OCI-LY1 (cell line): ENCODE data around the gene UCHL5.
"Not testable (repeated sequence)": the region's sequence is repeated elsewhere in the genome, so short reads cannot be mapped to it uniquely, and the experiment has no call there.

Experiments
- H2AFZ ChIP-seq: fragments of 200-600 bp; sonication (generic), shearing (Covaris generic); 2 replicates; pipeline ENCODE4 v1.6.0; 2014; ENCODE audit warnings: antibody characterized with exemption, mild to moderate bottlenecking, low read length
- H3F3A ChIP-seq: fragments of 200-600 bp; sonication (generic), shearing (Covaris generic); 2 replicates; pipeline ENCODE4 v1.6.0; 2014; ENCODE audit warnings: mild to moderate bottlenecking, antibody characterized with exemption, low read length, moderate library complexity; ENCODE audit not compliant: insufficient read depth
- H3K27ac ChIP-seq: fragments of 200-600 bp; sonication (generic); 2 replicates; pipeline ENCODE4 v1.5.1; 2014; ENCODE audit warnings: low read length, mixed run types, mild to moderate bottlenecking, low read depth; ENCODE audit not compliant: poor library complexity, severe bottlenecking
- H3K27me3 ChIP-seq: fragments of 200-600 bp; sonication (generic); 2 replicates; pipeline ENCODE4 v1.6.0; 2014; ENCODE audit warnings: antibody characterized with exemption, mild to moderate bottlenecking, low read length, moderate library complexity; ENCODE audit not compliant: insufficient read depth
- H3K36me3 ChIP-seq: fragments of 200-600 bp; sonication (generic); 2 replicates; pipeline ENCODE4 v1.6.1; 2014; ENCODE audit warnings: mild to moderate bottlenecking, antibody characterized with exemption, low read length, moderate library complexity, mixed read lengths; ENCODE audit not compliant: insufficient read depth
- H3K4me1 ChIP-seq: fragments of 200-600 bp; sonication (generic); 2 replicates; pipeline ENCODE4 v1.5.1; 2014; ENCODE audit warnings: mild to moderate bottlenecking, low read length, moderate library complexity; ENCODE audit not compliant: insufficient read depth, severe bottlenecking
- H3K4me2 ChIP-seq: fragments of 200-600 bp; sonication (generic), shearing (Covaris generic); 2 replicates; pipeline ENCODE4 v1.6.1; 2014; ENCODE audit warnings: low read length
- H3K4me3 ChIP-seq: fragments of 200-600 bp; sonication (generic); 2 replicates; pipeline ENCODE4 v1.5.1; 2014; ENCODE audit warnings: low read length, low read depth, mild to moderate bottlenecking, mixed read lengths; ENCODE audit not compliant: poor library complexity, severe bottlenecking
- H3K79me2 ChIP-seq: fragments of 200-600 bp; shearing (Covaris generic); 2 replicates; pipeline ENCODE4 v1.6.1; 2016; ENCODE audit warnings: mixed run types, low read length, mixed read lengths; ENCODE audit not compliant: insufficient read depth
- H3K9ac ChIP-seq: fragments of 200-600 bp; sonication (generic), shearing (Covaris generic); 2 replicates; pipeline ENCODE4 v1.6.1; 2014; ENCODE audit warnings: mild to moderate bottlenecking, low read length, mixed read lengths
- H3K9me2 ChIP-seq: fragments of 200-600 bp; sonication (generic), shearing (Covaris generic); 2 replicates; pipeline ENCODE4 v1.6.1; 2014; ENCODE audit warnings: low read depth, mild to moderate bottlenecking, low read length, mixed read lengths
- H3K9me3 ChIP-seq: fragments of 200-600 bp; shearing (Covaris generic); 2 replicates; pipeline ENCODE4 v1.6.1; 2014; ENCODE audit warnings: low read length, mixed read lengths
- H4K20me1 ChIP-seq: fragments of 200-600 bp; sonication (generic), shearing (Covaris generic); 2 replicates; pipeline ENCODE4 v1.6.0; 2016; ENCODE audit warnings: mild to moderate bottlenecking, low read length; ENCODE audit not compliant: insufficient read depth
- CTCF ChIP-seq: fragments of 200-600 bp; sonication (generic), shearing (Covaris generic); IDR thresholded peaks from 2 replicates; pipeline ENCODE4 v1.5.1; 2017; ENCODE audit warnings: mild to moderate bottlenecking, antibody characterized with exemption, low read length, moderate library complexity, mixed read lengths
- EZH2 ChIP-seq: fragments of 200-600 bp; sonication (generic), shearing (Covaris generic); IDR thresholded peaks from 2 replicates; pipeline ENCODE4 v1.8.0; 2017; ENCODE audit warnings: borderline replicate concordance, mixed run types, mild to moderate bottlenecking, antibody characterized with exemption, low read length, moderate library complexity, mixed read lengths

UCHL5 gene

DNA sequence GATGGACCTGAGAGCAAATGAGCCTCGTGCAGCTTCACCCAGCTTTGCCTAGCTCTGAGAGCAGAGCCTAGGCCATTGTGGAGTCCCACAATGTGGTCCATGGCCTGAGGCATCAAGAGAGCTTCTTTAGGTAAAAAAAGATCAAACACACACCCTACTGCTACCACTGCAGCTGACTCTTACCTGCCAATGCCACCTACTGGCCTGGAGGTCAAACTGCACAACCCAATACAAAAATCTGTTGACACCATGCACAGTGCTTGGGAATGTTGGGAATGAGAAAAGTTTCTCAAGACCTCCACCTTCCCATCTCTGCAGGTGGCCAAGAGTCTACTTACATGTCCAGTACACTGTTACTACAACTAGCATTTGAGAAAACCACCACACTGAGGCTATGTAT is 60.6 kb downstream of the UCHL5 start:
- Histone ChIP-seq H3K27ac (no peak overlapping the region), H3K4me1 (no peaks in the 10 kb centered on the region), H2AFZ (no peak overlapping the region), H3K36me3 (peaks cover 20% of the 10 kb centered on the region), H3K9me2 (no peaks in the 10 kb centered on the region), H3K79me2 (no peaks in the 10 kb centered on the region), H3K27me3 (no peaks in the 10 kb centered on the region), H3F3A (no peaks in the 10 kb centered on the region), H3K9ac (no peak overlapping the region), H3K9me3 (0 out of 2 replicates have a peak, but pooled peaks cover 3% of the 10 kb centered on the region), H3K4me2 (no peak overlapping the region), H4K20me1 (no peaks in the 10 kb centered on the region), H3K4me3 (no peak overlapping the region)
- no peak for TF ChIP-seq EZH2
- TF ChIP-seq CTCF, result peak; percentile 52

- Histone ChIP-seq H3K27me3 (no peaks in the 10 kb centered on the region), H3K4me2 (no peak overlapping the region), H3K9me2 (no peaks in the 10 kb centered on the region), H3K27ac (no peak overlapping the region), H3F3A (no peaks in the 10 kb centered on the region), H3K79me2 (no peaks in the 10 kb centered on the region), H3K4me3 (no peak overlapping the region), H4K20me1 (no peaks in the 10 kb centered on the region), H3K4me1 (no peaks in the 10 kb centered on the region), H3K36me3 (peaks cover 17% of the 10 kb centered on the region), H2AFZ (no peak overlapping the region), H3K9ac (no peak overlapping the region), H3K9me3 (0 out of 2 replicates have a peak, but pooled peaks cover 4% of the 10 kb centered on the region)
- TF ChIP-seq EZH2 (no peak), CTCF (no peak)
These were observed 65.0 kb downstream of the UCHL5 start for GRCh38 chr1:192994141-192994540.

DNA sequence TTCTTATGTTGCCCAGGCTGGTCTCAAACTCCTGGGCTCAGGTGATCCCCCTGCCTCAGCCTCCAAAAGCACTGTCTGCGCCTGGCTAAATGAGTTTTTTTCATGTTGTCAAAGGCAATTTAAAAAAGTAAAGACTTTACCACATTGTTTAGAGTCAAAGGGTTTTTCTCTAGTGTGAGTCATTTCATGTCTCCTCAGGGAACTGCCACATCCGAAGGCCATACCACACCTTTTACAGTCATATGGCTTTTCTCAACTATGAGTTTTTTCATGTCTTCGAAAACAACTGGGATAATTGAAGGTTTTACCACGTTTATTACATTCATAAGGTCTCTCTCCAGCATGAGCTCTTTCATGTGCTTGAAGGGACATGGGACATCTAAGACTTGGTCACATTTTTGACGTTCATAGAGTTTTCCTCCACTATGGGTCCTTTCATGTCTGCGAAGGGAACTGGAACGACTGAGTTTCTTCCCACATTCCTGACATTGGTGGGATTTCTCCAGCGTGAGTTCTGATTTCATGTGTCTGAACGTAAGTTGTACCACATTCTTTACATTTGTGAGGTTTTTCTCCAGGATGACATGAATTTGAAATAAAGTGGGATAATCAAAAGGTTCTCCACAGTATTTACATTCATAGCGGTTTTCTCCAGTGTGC is 65.6 kb downstream of the UCHL5 start:
- H3K27ac ChIP-seq, result no peak overlapping the region
- no peaks in the 10 kb centered on the region for H3K79me2 ChIP-seq
- no peaks in the 10 kb centered on the region for H4K20me1 ChIP-seq
- H3K27me3 ChIP-seq, result no peaks in the 10 kb centered on the region
- no peak overlapping the region for H3K4me3 ChIP-seq
- TF ChIP-seq CTCF, result no peak
- TF ChIP-seq EZH2, result no peak
- no peak overlapping the region for H3K4me2 ChIP-seq
- no peaks in the 10 kb centered on the region for H3K4me1 ChIP-seq
- H3F3A ChIP-seq, result no peaks in the 10 kb centered on the region
- no peak overlapping the region for H2AFZ ChIP-seq
- no peaks in the 10 kb centered on the region for H3K9me2 ChIP-seq
- peaks cover 17% of the 10 kb centered on the region for H3K36me3 ChIP-seq
- H3K9me3 ChIP-seq, result 0 out of 2 replicates have a peak, but pooled peaks cover 4% of the 10 kb centered on the region
- H3K9ac ChIP-seq, result no peak overlapping the region

GRCh38 chr1:192986748-192987334 is 72.3 kb downstream of the UCHL5 start:
- not testable (repeated sequence) for H3K4me2 ChIP-seq, H2AFZ ChIP-seq, H3K27me3 ChIP-seq, H3K27ac ChIP-seq, H3K4me1 ChIP-seq, H3F3A ChIP-seq, H3K9me3 ChIP-seq, H3K9me2 ChIP-seq, H4K20me1 ChIP-seq, H3K4me3 ChIP-seq, H3K36me3 ChIP-seq, H3K9ac ChIP-seq, H3K79me2 ChIP-seq
